ENCODE measurements around the gene PCLO.

DNA sequence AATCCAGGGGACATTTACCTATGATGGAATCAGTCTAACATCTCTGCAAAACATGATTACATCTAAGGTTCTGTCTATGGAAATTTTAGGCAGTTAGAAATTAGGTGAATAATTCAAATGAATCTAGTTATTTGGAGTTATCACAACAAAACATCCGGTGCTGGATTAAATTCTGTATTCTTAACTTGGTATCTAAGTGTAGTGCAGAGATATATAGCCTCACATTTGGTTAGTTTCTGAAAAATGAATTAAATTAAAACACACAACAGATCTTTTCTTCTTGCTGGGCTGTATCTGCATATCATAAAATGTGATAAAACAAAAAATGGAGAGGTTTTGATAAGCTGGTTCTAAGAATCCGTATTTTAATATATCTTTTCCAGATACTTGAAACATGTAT lies 354.1 kb downstream of the PCLO start:
- no peak for TF ChIP-seq CTBP1 (IDR thresholded peaks at IDR 0.05; ENCODE audit: borderline replicate concordance)
- TF ChIP-seq NFRKB (IDR thresholded peaks at IDR 0.05): no peak
- TF ChIP-seq SUZ12 (IDR thresholded peaks at IDR 0.05): no peak
- no peak for TF ChIP-seq BHLHE40 (IDR thresholded peaks at IDR 0.05; ENCODE audit: borderline replicate concordance)
- no peak for TF ChIP-seq SP1 (IDR thresholded peaks at IDR 0.05)
- TF ChIP-seq FOXK2 (IDR thresholded peaks at IDR 0.05): no peak
- no peak for TF ChIP-seq FOXM1 (IDR thresholded peaks at IDR 0.05; ENCODE audit: borderline replicate concordance)
- no peak for TF ChIP-seq FOXA1 (IDR thresholded peaks at IDR 0.05)
- TF ChIP-seq ELF4 (IDR thresholded peaks at IDR 0.05): no peak
